GM23338 (cell line): ENCODE measurements around the gene IFNW1.

Experiments
- ZNF114 ChIP-seq: fragments of 250-450 bp; sonication (Bioruptor Pico); IDR thresholded peaks from 2 replicates; pipeline ENCODE4 v1.5.0; 2020; ENCODE audit warnings: mild to moderate bottlenecking, moderate library complexity
- ZNF331 ChIP-seq: fragments of 250-450 bp; sonication (Bioruptor Pico); IDR thresholded peaks from 2 replicates; pipeline ENCODE4 v1.5.0; 2020; ENCODE audit warnings: low read depth, mild to moderate bottlenecking, moderate library complexity
- TF ChIP-seq, protein P1 (sequence below), 2 experiments: fragments of 200-600 bp in 1 of 2; sonication (generic) in 1 of 2; conservative IDR thresholded peaks; 2 replicates each; pipeline versions ENCODE4 v1.5.1 to v1.6.1; 2016 to 2017; ENCODE audit warnings: antibody characterized with exemption in 2 of 2, low read depth in 2 of 2, mild to moderate bottlenecking in 2 of 2, moderate library complexity in 1 of 2

DNA sequence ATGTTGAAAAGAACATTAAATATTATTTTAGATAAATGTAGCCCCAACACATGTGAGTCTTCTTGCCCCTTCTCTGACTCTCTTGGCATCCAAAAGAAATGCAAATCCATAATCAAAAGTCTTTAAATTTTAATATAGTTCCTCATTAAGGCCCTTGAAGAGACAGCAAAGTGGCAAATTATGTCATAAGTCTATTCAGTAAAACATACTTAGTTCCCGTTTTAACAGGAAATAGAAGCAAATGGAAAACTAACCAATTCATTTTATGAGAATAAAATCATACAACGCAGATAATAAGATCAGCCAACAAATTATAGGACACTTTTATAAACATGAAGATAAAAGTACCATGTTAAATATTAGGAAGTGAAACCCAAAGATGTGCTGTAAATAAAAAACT is 43.8 kb downstream of the IFNW1 start:
- TF ChIP-seq, protein P1, sequence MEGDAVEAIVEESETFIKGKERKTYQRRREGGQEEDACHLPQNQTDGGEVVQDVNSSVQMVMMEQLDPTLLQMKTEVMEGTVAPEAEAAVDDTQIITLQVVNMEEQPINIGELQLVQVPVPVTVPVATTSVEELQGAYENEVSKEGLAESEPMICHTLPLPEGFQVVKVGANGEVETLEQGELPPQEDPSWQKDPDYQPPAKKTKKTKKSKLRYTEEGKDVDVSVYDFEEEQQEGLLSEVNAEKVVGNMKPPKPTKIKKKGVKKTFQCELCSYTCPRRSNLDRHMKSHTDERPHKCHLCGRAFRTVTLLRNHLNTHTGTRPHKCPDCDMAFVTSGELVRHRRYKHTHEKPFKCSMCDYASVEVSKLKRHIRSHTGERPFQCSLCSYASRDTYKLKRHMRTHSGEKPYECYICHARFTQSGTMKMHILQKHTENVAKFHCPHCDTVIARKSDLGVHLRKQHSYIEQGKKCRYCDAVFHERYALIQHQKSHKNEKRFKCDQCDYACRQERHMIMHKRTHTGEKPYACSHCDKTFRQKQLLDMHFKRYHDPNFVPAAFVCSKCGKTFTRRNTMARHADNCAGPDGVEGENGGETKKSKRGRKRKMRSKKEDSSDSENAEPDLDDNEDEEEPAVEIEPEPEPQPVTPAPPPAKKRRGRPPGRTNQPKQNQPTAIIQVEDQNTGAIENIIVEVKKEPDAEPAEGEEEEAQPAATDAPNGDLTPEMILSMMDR (conservative IDR thresholded peaks at IDR 0.05; ENCODE audit: low read depth in 2 of 2): no peak
- TF ChIP-seq ZNF114 (CRISPR knock-in tag) (no peak), ZNF331 (CRISPR knock-in tag) (no peak)
